Endodermal cell (in vitro differentiated cells): ENCODE measurements around the gene ITPK1. TPM values are rescaled to one million over a fixed set of nuclear protein-coding genes. Genes with fewer than 3 reads are reported as not detected.
A peak's percentile ranks its signal among the peaks of the same experiment; 100 is the strongest.

ENCODE experiments used
- DNase-seq: peaks from one replicate; pipeline ENCODE4 v3.0.0-alpha.2; 2017
- H3K27ac ChIP-seq: 2 replicates; pipeline ENCODE4 v1.5.1; 2013; ENCODE audit warnings: mild to moderate bottlenecking, low read depth, low read length, moderate library complexity
- H3K27me3 ChIP-seq: 2 replicates; pipeline ENCODE4 v1.6.1; 2013; ENCODE audit warnings: mild to moderate bottlenecking, low read length, moderate library complexity; ENCODE audit not compliant: insufficient read depth, control insufficient read depth, poor library complexity, severe bottlenecking
- H3K36me3 ChIP-seq: 2 replicates; pipeline ENCODE4 v1.7.0; 2013; ENCODE audit warnings: mild to moderate bottlenecking, low read length, moderate library complexity; ENCODE audit not compliant: control insufficient read depth, insufficient read depth
- H3K4me1 ChIP-seq: one replicate; pipeline ENCODE4 v1.7.0; 2013; ENCODE audit warnings: low read length; ENCODE audit not compliant: control insufficient read depth, insufficient read depth
- H3K4me3 ChIP-seq: 2 replicates; pipeline ENCODE4 v1.5.1; 2013; ENCODE audit warnings: mild to moderate bottlenecking, low read length, moderate library complexity
- H3K9ac ChIP-seq: 2 replicates; pipeline ENCODE4 v1.6.1; 2013; ENCODE audit warnings: mild to moderate bottlenecking, low read length, moderate library complexity; ENCODE audit not compliant: poor library complexity, severe bottlenecking; ENCODE audit errors: extremely low read depth
- H3K9me3 ChIP-seq: 2 replicates; pipeline ENCODE4 v1.6.1; 2013; ENCODE audit warnings: mild to moderate bottlenecking, low read length, moderate library complexity; ENCODE audit not compliant: control insufficient read depth
- H3K27ac Mint-ChIP-seq: 2 replicates; pipeline ENCODE4 v1.8.0; 2020; ENCODE audit warnings: mixed read lengths
- H3K27me3 Mint-ChIP-seq: 2 replicates; pipeline ENCODE4 v1.8.0; 2021; ENCODE audit warnings: mild to moderate bottlenecking, mixed read lengths; ENCODE audit not compliant: insufficient read depth
- H3K36me3 Mint-ChIP-seq: 2 replicates; pipeline ENCODE4 v1.8.0; 2020; ENCODE audit warnings: low read depth, mixed read lengths
- H3K4me1 Mint-ChIP-seq: 2 replicates; pipeline ENCODE4 v1.8.0; 2020; ENCODE audit warnings: mixed read lengths
- H3K4me3 Mint-ChIP-seq: 2 replicates; pipeline ENCODE4 v1.8.0; 2020; ENCODE audit warnings: mild to moderate bottlenecking, moderate library complexity, mixed read lengths
- H3K9me3 Mint-ChIP-seq: 2 replicates; pipeline ENCODE4 v1.8.0; 2020; ENCODE audit warnings: mild to moderate bottlenecking, mixed read lengths
- CTCF ChIP-seq: fragments of 200-600 bp; sonication (generic); conservative IDR thresholded peaks from 2 replicates; pipeline ENCODE4 v1.5.0; 2021; ENCODE audit warnings: antibody characterized with exemption, mild to moderate bottlenecking
- WGBS, 2 experiments: methylation state at CpG; one replicate each; pipeline versions ENCODE4 v1.1.5 to v1.1.7; 2013; ENCODE audit warnings: missing lambda C conversion rate in 2 of 2, mixed read lengths in 1 of 2; ENCODE audit not compliant: insufficient coverage in 1 of 2, insufficient read length in 1 of 2; 5-methylcytosine and 5-hydroxymethylcytosine counted together
- total RNA-seq, 2 donors: library from RNA; stranded (reverse); fragmentation: NEBNext Ultra II Directional in 1 of 2; extraction: Animal tissue kit (Norgen Biotek cat#: 25700) in 1 of 2; gene quantifications; 2 replicates in 1 of 2; 3 replicates in 1 of 2; pipeline ENCODE4 v1.2.1, GENCODE V29; 2021

ITPK1 gene
- total RNA-seq, 2 donors from 2014 or later, result 59.9 to 66.9 TPM

GRCh38 chr14:93035585-93035916, 80.2 kb downstream of the ITPK1 start:
- Mint-ChIP-seq H3K27ac (no peak overlapping the region), H3K9me3 (no peaks in the 10 kb centered on the region), H3K36me3 (no peaks in the 10 kb centered on the region), H3K4me3 (no peak overlapping the region), H3K4me1 (peaks cover 32% of the 10 kb centered on the region), H3K27me3 (no peaks in the 10 kb centered on the region)
- no peak overlapping the region for H3K4me3 ChIP-seq
- no peak overlapping the region for H3K9ac ChIP-seq
- H3K36me3 ChIP-seq, result no peaks in the 10 kb centered on the region
- no peak overlapping the region for H3K27ac ChIP-seq
- no peak for DNase-seq
- H3K27me3 ChIP-seq, result no peaks in the 10 kb centered on the region
- peaks cover 17% of the 10 kb centered on the region for H3K4me1 ChIP-seq
- 78 to 91% methylated on average over 4 to 5 of the region's 5 CpGs for WGBS, 2 experiments
- no peaks in the 10 kb centered on the region for H3K9me3 ChIP-seq
- TF ChIP-seq CTCF, result no peak

- 93 to 100% methylated on average over 2 to 5 of the region's 5 CpGs for WGBS, 2 experiments
- Histone ChIP-seq H3K27me3 (no peaks in the 10 kb centered on the region), H3K36me3 (no peaks in the 10 kb centered on the region)
These were observed 81.1 kb downstream of the ITPK1 start for GRCh38 chr14:93034671-93034994.

GRCh38 chr14:93033983-93034670, 81.6 kb downstream of the ITPK1 start:
- H3K36me3 ChIP-seq, result no peaks in the 10 kb centered on the region
- peak; percentile 74 for DNase-seq
- H3K9me3 ChIP-seq, result no peaks in the 10 kb centered on the region
- no peak overlapping the region for H3K4me3 ChIP-seq
- H3K27ac Mint-ChIP-seq, result no peak overlapping the region
- H3K9ac ChIP-seq, result no peak overlapping the region
- H3K4me3 Mint-ChIP-seq, result no peak overlapping the region
- TF ChIP-seq CTCF, result peak; percentile 77
- 67 to 83% methylated on average over 2 to 7 of the region's 7 CpGs for WGBS, 2 experiments
- H3K4me1 Mint-ChIP-seq, result peaks cover 30% of the 10 kb centered on the region
- no peaks in the 10 kb centered on the region for H3K36me3 Mint-ChIP-seq
- peaks cover 21% of the 10 kb centered on the region for H3K4me1 ChIP-seq
- H3K27me3 Mint-ChIP-seq, result no peaks in the 10 kb centered on the region
- no peaks in the 10 kb centered on the region for H3K27me3 ChIP-seq
- no peaks in the 10 kb centered on the region for H3K9me3 Mint-ChIP-seq
- H3K27ac ChIP-seq, result no peak overlapping the region

More at GRCh38 chr14:93034671-93034994, 81.1 kb downstream of the ITPK1 start:
- Mint-ChIP-seq H3K27ac (no peak overlapping the region), H3K27me3 (no peaks in the 10 kb centered on the region), H3K4me1 (peaks cover 30% of the 10 kb centered on the region), H3K4me3 (no peak overlapping the region), H3K36me3 (no peaks in the 10 kb centered on the region), H3K9me3 (no peaks in the 10 kb centered on the region)
- Histone ChIP-seq H3K4me3 (no peak overlapping the region), H3K9me3 (no peaks in the 10 kb centered on the region), H3K4me1 (peaks cover 21% of the 10 kb centered on the region), H3K9ac (no peak overlapping the region), H3K27ac (no peak overlapping the region)
- no peak for DNase-seq
- peak; percentile 4 for TF ChIP-seq CTCF
